ENCODE results near the gene GATAD1.
"Not testable (repeated sequence)": the region's sequence is repeated elsewhere in the genome, so short reads cannot be mapped to it uniquely, and the experiment has no call there.

Gene GATAD1

GRCh38 chr7:92478095-92478494 lies 30.8 kb downstream of the GATAD1 start:
- H3K27me3 ChIP-seq (ENCODE audit: insufficient read depth, low read depth) = no peaks in the 10 kb centered on the region
- H2AFZ ChIP-seq (ENCODE audit: low read depth) = no peak overlapping the region
- no peak overlapping the region for H3K9ac ChIP-seq
- no peaks in the 10 kb centered on the region for H3K4me1 ChIP-seq (ENCODE audit: low read depth, poor library complexity, severe bottlenecking)
- no peak overlapping the region for H3K4me2 ChIP-seq
- TF ChIP-seq, protein P1, sequence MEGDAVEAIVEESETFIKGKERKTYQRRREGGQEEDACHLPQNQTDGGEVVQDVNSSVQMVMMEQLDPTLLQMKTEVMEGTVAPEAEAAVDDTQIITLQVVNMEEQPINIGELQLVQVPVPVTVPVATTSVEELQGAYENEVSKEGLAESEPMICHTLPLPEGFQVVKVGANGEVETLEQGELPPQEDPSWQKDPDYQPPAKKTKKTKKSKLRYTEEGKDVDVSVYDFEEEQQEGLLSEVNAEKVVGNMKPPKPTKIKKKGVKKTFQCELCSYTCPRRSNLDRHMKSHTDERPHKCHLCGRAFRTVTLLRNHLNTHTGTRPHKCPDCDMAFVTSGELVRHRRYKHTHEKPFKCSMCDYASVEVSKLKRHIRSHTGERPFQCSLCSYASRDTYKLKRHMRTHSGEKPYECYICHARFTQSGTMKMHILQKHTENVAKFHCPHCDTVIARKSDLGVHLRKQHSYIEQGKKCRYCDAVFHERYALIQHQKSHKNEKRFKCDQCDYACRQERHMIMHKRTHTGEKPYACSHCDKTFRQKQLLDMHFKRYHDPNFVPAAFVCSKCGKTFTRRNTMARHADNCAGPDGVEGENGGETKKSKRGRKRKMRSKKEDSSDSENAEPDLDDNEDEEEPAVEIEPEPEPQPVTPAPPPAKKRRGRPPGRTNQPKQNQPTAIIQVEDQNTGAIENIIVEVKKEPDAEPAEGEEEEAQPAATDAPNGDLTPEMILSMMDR (conservative IDR thresholded peaks at IDR 0.05; ENCODE audit: low read depth, low read length) = no peak
- no peaks in the 10 kb centered on the region for H4K20me1 ChIP-seq (ENCODE audit: insufficient read depth)
- H3K4me3 ChIP-seq (IDR thresholded peaks at IDR 0.05; ENCODE audit: insufficient read depth, low read depth, low read length) = no peak overlapping the region
- no peak overlapping the region for H3K27ac ChIP-seq
- no peaks in the 10 kb centered on the region for H3K36me3 ChIP-seq (ENCODE audit: insufficient read depth)
- no peaks in the 10 kb centered on the region for H3K79me2 ChIP-seq (ENCODE audit: insufficient read depth, low read depth)

- no peaks in the 10 kb centered on the region for H3K4me1 ChIP-seq (ENCODE audit: low read depth, poor library complexity, severe bottlenecking)
- H3K36me3 ChIP-seq (ENCODE audit: insufficient read depth) = no peaks in the 10 kb centered on the region
- no peak overlapping the region for H2AFZ ChIP-seq (ENCODE audit: low read depth)
- no peak overlapping the region for H3K4me3 ChIP-seq (IDR thresholded peaks at IDR 0.05; ENCODE audit: insufficient read depth, low read depth, low read length)
- no peaks in the 10 kb centered on the region for H3K27me3 ChIP-seq (ENCODE audit: insufficient read depth, low read depth)
- no peak overlapping the region for H3K4me2 ChIP-seq
- no peak overlapping the region for H3K9ac ChIP-seq
- no peaks in the 10 kb centered on the region for H4K20me1 ChIP-seq (ENCODE audit: insufficient read depth)
- TF ChIP-seq, protein P1 (conservative IDR thresholded peaks at IDR 0.05; ENCODE audit: low read depth, low read length) = no peak
- H3K27ac ChIP-seq = no peak overlapping the region
- no peaks in the 10 kb centered on the region for H3K79me2 ChIP-seq (ENCODE audit: insufficient read depth, low read depth)
These were observed 31.4 kb downstream of the GATAD1 start for GRCh38 chr7:92478711-92479110.

DNA sequence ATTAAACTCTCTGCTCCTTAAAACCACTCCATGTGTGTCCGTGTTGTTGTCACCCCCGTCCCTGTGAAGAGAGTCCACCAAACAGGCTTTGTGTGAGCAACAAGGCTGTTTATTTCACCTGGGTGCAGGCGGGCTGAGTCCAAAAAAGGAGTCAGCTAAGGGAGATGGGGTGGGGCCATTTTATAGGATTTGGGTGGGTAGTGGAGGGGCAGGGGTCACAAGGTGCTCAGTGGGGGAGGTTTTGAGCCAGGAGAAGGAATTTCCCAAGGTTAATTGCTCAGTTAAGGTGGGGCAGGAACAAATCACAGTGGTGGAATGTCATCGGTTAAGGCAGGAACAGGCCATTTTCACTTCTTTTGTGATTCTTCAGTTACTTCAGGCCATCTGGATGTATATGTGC lies 31.9 kb downstream of the GATAD1 start:
- H3K4me3 ChIP-seq (IDR thresholded peaks at IDR 0.05; ENCODE audit: insufficient read depth, low read depth, low read length); H4K20me1 ChIP-seq (ENCODE audit: insufficient read depth); H2AFZ ChIP-seq (ENCODE audit: low read depth); H3K27me3 ChIP-seq (ENCODE audit: insufficient read depth, low read depth); H3K4me2 ChIP-seq; H3K36me3 ChIP-seq (ENCODE audit: insufficient read depth); H3K27ac ChIP-seq; H3K9ac ChIP-seq; H3K79me2 ChIP-seq (ENCODE audit: insufficient read depth, low read depth); H3K4me1 ChIP-seq (ENCODE audit: low read depth, poor library complexity, severe bottlenecking): not testable (repeated sequence)

GRCh38 chr7:92483624-92484023 lies 36.3 kb downstream of the GATAD1 start:
- not testable (repeated sequence) for H3K4me2 ChIP-seq; H2AFZ ChIP-seq (ENCODE audit: low read depth); H3K79me2 ChIP-seq (ENCODE audit: insufficient read depth, low read depth); H3K4me1 ChIP-seq (ENCODE audit: low read depth, poor library complexity, severe bottlenecking); H3K27me3 ChIP-seq (ENCODE audit: insufficient read depth, low read depth); H3K27ac ChIP-seq; H4K20me1 ChIP-seq (ENCODE audit: insufficient read depth); H3K4me3 ChIP-seq (IDR thresholded peaks at IDR 0.05; ENCODE audit: insufficient read depth, low read depth, low read length); H3K36me3 ChIP-seq (ENCODE audit: insufficient read depth); H3K9ac ChIP-seq

GRCh38 chr7:92484226-92484625 lies 36.9 kb downstream of the GATAD1 start:
- H3K4me2 ChIP-seq; H3K79me2 ChIP-seq (ENCODE audit: insufficient read depth, low read depth); H3K9ac ChIP-seq; H4K20me1 ChIP-seq (ENCODE audit: insufficient read depth); H3K27ac ChIP-seq; H2AFZ ChIP-seq (ENCODE audit: low read depth); H3K4me1 ChIP-seq (ENCODE audit: low read depth, poor library complexity, severe bottlenecking); H3K4me3 ChIP-seq (IDR thresholded peaks at IDR 0.05; ENCODE audit: insufficient read depth, low read depth, low read length); H3K36me3 ChIP-seq (ENCODE audit: insufficient read depth); H3K27me3 ChIP-seq (ENCODE audit: insufficient read depth, low read depth): not testable (repeated sequence)

- H3K27ac ChIP-seq = no peak overlapping the region
- H3K4me1 ChIP-seq (ENCODE audit: low read depth, poor library complexity, severe bottlenecking) = no peaks in the 10 kb centered on the region
- H3K36me3 ChIP-seq (ENCODE audit: insufficient read depth) = no peaks in the 10 kb centered on the region
- H2AFZ ChIP-seq (ENCODE audit: low read depth) = no peak overlapping the region
- TF ChIP-seq, protein P1 (conservative IDR thresholded peaks at IDR 0.05; ENCODE audit: low read depth, low read length) = no peak
- no peak overlapping the region for H3K4me3 ChIP-seq (IDR thresholded peaks at IDR 0.05; ENCODE audit: insufficient read depth, low read depth, low read length)
- H3K79me2 ChIP-seq (ENCODE audit: insufficient read depth, low read depth) = no peaks in the 10 kb centered on the region
- no peaks in the 10 kb centered on the region for H3K27me3 ChIP-seq (ENCODE audit: insufficient read depth, low read depth)
- H3K4me2 ChIP-seq = no peak overlapping the region
- H4K20me1 ChIP-seq (ENCODE audit: insufficient read depth) = no peaks in the 10 kb centered on the region
- H3K9ac ChIP-seq = no peak overlapping the region
These were observed 38.1 kb downstream of the GATAD1 start for GRCh38 chr7:92485267-92485892.

Measured in KMS-11 (cell line).